Measurements from ENCODE around the gene ABI3. TPM values are rescaled to one million over a fixed set of nuclear protein-coding genes. Genes with fewer than 3 reads are reported as not detected.

The ABI3 gene
- total RNA-seq, 1 donor from 2014 or later: 6.0 TPM

Other genes starting within 250 kb of the ABI3 start
- gene GIP, start 242.1 kb upstream of the ABI3 start, total RNA-seq: not detected
- gene IGF2BP1, start 213.3 kb upstream of the ABI3 start, total RNA-seq: not detected
- gene B4GALNT2, start 77.9 kb upstream of the ABI3 start, total RNA-seq: 0.03 TPM
- gene GNGT2, start 133 bp upstream of the ABI3 start, total RNA-seq: 1.2 TPM
- gene PHOSPHO1, start 20.1 kb downstream of the ABI3 start, total RNA-seq: 3.8 TPM
- gene ZNF652, start 151.5 kb downstream of the ABI3 start, total RNA-seq: 22.3 TPM
- gene PHB1, start 204.2 kb downstream of the ABI3 start, total RNA-seq: 161 TPM